Measurements from ENCODE around the gene NOS3. TPM values are rescaled to one million over a fixed set of nuclear protein-coding genes. Genes with fewer than 3 reads are reported as not detected.
A peak's percentile ranks its signal among the peaks of the same experiment; 100 is the strongest.

Gene NOS3
- total and polyA plus RNA-seq, 2 of the 13 experiments (the other 11 are each of a cell fraction or from before 2014, with no cell fraction given): 3.7 to 7.5 TPM

GRCh38 chr7:150992833-150993302 lies 2.1 kb downstream of the NOS3 start (continued):
- TF ChIP-seq HNRNPLL (IDR thresholded peaks at IDR 0.05; ENCODE audit: low read depth, low read length, poor library complexity, severe bottlenecking): no peak
- TF ChIP-seq CREM (IDR thresholded peaks at IDR 0.05): peak; percentile 70; the same call in 1 of the 2 replicates
- TF ChIP-seq CREM (CRISPR knock-in tag; IDR thresholded peaks at IDR 0.05): no peak
- TF ChIP-seq PCBP1 (IDR thresholded peaks at IDR 0.05; ENCODE audit: borderline replicate concordance, low read depth, low read length): no peak
- TF ChIP-seq, protein P1, sequence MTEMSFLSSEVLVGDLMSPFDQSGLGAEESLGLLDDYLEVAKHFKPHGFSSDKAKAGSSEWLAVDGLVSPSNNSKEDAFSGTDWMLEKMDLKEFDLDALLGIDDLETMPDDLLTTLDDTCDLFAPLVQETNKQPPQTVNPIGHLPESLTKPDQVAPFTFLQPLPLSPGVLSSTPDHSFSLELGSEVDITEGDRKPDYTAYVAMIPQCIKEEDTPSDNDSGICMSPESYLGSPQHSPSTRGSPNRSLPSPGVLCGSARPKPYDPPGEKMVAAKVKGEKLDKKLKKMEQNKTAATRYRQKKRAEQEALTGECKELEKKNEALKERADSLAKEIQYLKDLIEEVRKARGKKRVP (CRISPR knock-in tag; IDR thresholded peaks at IDR 0.05): no peak
- TF ChIP-seq ZNF143 (CRISPR knock-in tag; IDR thresholded peaks at IDR 0.05): peak; percentile 94
- TF ChIP-seq POLR2AphosphoS5 (IDR thresholded peaks at IDR 0.05; ENCODE audit: low read depth, low read length): no peak
- no peak for TF ChIP-seq TCF7 (IDR thresholded peaks at IDR 0.05; ENCODE audit: low read depth)
- no peak for TF ChIP-seq PTBP1 (IDR thresholded peaks at IDR 0.05; ENCODE audit: low read depth, low read length, poor library complexity, severe bottlenecking)
- TF ChIP-seq PRDM10 (CRISPR knock-in tag; IDR thresholded peaks at IDR 0.05; ENCODE audit: low read depth): 0 out of 2 replicates have a peak, but pooled peaks have one; percentile 28
- TF ChIP-seq ZMYM3 (CRISPR knock-in tag; IDR thresholded peaks at IDR 0.05): no peak
- TF ChIP-seq PLRG1 (conservative IDR thresholded peaks at IDR 0.05): no peak
- TF ChIP-seq REPIN1 (CRISPR knock-in tag; IDR thresholded peaks at IDR 0.05; ENCODE audit: borderline replicate concordance, low read depth): no peak
- TF ChIP-seq, protein P2, sequence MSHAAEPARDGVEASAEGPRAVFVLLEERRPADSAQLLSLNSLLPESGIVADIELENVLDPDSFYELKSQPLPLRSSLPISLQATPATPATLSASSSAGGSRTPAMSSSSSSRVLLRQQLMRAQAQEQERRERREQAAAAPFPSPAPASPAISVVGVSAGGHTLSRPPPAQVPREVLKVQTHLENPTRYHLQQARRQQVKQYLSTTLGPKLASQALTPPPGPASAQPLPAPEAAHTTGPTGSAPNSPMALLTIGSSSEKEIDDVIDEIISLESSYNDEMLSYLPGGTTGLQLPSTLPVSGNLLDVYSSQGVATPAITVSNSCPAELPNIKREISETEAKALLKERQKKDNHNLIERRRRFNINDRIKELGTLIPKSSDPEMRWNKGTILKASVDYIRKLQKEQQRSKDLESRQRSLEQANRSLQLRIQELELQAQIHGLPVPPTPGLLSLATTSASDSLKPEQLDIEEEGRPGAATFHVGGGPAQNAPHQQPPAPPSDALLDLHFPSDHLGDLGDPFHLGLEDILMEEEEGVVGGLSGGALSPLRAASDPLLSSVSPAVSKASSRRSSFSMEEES (CRISPR knock-in tag; IDR thresholded peaks at IDR 0.05): no peak
- no peak for TF ChIP-seq SMAD1 (CRISPR knock-in tag; IDR thresholded peaks at IDR 0.05; ENCODE audit: borderline replicate concordance, low read depth)
- peak; percentile 64 for TF ChIP-seq GABPB1 (CRISPR knock-in tag; IDR thresholded peaks at IDR 0.05)
- no peak for TF ChIP-seq HNRNPL (IDR thresholded peaks at IDR 0.05; ENCODE audit: low read depth, low read length)
- no peak for TF ChIP-seq YEATS4 (CRISPR knock-in tag; IDR thresholded peaks at IDR 0.05; ENCODE audit: borderline replicate concordance)
- TF ChIP-seq THAP11 (CRISPR knock-in tag; IDR thresholded peaks at IDR 0.05): peak; percentile 98
- TF ChIP-seq, protein P3, sequence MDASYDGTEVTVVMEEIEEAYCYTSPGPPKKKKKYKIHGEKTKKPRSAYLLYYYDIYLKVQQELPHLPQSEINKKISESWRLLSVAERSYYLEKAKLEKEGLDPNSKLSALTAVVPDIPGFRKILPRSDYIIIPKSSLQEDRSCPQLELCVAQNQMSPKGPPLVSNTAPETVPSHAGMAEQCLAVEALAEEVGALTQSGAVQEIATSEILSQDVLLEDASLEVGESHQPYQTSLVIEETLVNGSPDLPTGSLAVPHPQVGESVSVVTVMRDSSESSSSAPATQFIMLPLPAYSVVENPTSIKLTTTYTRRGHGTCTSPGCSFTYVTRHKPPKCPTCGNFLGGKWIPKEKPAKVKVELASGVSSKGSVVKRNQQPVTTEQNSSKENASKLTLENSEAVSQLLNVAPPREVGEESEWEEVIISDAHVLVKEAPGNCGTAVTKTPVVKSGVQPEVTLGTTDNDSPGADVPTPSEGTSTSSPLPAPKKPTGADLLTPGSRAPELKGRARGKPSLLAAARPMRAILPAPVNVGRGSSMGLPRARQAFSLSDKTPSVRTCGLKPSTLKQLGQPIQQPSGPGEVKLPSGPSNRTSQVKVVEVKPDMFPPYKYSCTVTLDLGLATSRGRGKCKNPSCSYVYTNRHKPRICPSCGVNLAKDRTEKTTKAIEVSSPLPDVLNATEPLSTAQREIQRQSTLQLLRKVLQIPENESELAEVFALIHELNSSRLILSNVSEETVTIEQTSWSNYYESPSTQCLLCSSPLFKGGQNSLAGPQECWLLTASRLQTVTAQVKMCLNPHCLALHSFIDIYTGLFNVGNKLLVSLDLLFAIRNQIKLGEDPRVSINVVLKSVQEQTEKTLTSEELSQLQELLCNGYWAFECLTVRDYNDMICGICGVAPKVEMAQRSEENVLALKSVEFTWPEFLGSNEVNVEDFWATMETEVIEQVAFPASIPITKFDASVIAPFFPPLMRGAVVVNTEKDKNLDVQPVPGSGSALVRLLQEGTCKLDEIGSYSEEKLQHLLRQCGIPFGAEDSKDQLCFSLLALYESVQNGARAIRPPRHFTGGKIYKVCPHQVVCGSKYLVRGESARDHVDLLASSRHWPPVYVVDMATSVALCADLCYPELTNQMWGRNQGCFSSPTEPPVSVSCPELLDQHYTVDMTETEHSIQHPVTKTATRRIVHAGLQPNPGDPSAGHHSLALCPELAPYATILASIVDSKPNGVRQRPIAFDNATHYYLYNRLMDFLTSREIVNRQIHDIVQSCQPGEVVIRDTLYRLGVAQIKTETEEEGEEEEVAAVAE (CRISPR knock-in tag; IDR thresholded peaks at IDR 0.05; ENCODE audit: borderline replicate concordance): 0 out of 2 replicates have a peak, but pooled peaks have one; percentile 27
- TF ChIP-seq MTF2 (CRISPR knock-in tag; IDR thresholded peaks at IDR 0.05; ENCODE audit: borderline replicate concordance): no peak
